Glutamatergic neuron (in vitro differentiated cells): ENCODE results near the gene SCYL2. TPM values are rescaled to one million over a fixed set of nuclear protein-coding genes. Genes with fewer than 3 reads are reported as not detected.

ENCODE experiments used
- DNase-seq: peaks from one replicate; pipeline ENCODE4 v3.0.0; 2022
- H3K27ac Mint-ChIP-seq: one replicate; pipeline ENCODE4 v1.8.0; 2020; ENCODE audit warnings: mild to moderate bottlenecking, mixed read lengths, inconsistent platforms; ENCODE audit not compliant: unreplicated experiment
- H3K27me3 Mint-ChIP-seq: one replicate; pipeline ENCODE4 v1.8.0; 2020; ENCODE audit warnings: mild to moderate bottlenecking, moderate library complexity, mixed read lengths, inconsistent platforms; ENCODE audit not compliant: unreplicated experiment
- H3K36me3 Mint-ChIP-seq: one replicate; pipeline ENCODE4 v1.8.0; 2020; ENCODE audit warnings: mild to moderate bottlenecking, mixed read lengths, inconsistent platforms; ENCODE audit not compliant: unreplicated experiment
- H3K4me1 Mint-ChIP-seq: one replicate; pipeline ENCODE4 v1.8.0; 2020; ENCODE audit warnings: mild to moderate bottlenecking, low read depth, mixed read lengths, inconsistent platforms; ENCODE audit not compliant: unreplicated experiment
- H3K4me3 Mint-ChIP-seq: one replicate; pipeline ENCODE4 v1.8.0; 2020; ENCODE audit warnings: mild to moderate bottlenecking, mixed read lengths, inconsistent platforms; ENCODE audit not compliant: unreplicated experiment
- H3K9me3 Mint-ChIP-seq: one replicate; pipeline ENCODE4 v1.8.0; 2020; ENCODE audit warnings: mild to moderate bottlenecking, moderate library complexity, mixed read lengths, inconsistent platforms; ENCODE audit not compliant: unreplicated experiment
- CTCF ChIP-seq: fragments of 200-600 bp; sonication (generic); IDR thresholded peaks from one replicate; pipeline ENCODE4 v1.5.0; 2021; ENCODE audit not compliant: partially characterized antibody, unreplicated experiment
- total RNA-seq: library from RNA; stranded (reverse); fragmentation: NEBNext Ultra II Directional; extraction: Animal tissue kit (Norgen Biotek cat#: 25700); gene quantifications from one replicate; pipeline ENCODE4 v1.2.1, GENCODE V29; 2021; ENCODE audit not compliant: unreplicated experiment

SCYL2 gene
- total RNA-seq, 1 donor from 2014 or later, result 106 TPM

GRCh38 chr12:100345020-100345767 is 78.2 kb downstream of the SCYL2 start:
- H3K4me3 Mint-ChIP-seq, result no peak overlapping the region
- TF ChIP-seq CTCF, result no peak
- no peaks in the 10 kb centered on the region for H3K27me3 Mint-ChIP-seq
- H3K27ac Mint-ChIP-seq, result no peak overlapping the region
- peaks cover 4% of the 10 kb centered on the region for H3K36me3 Mint-ChIP-seq
- H3K4me1 Mint-ChIP-seq, result no peaks in the 10 kb centered on the region
- no peak for DNase-seq
- peaks cover 3% of the 10 kb centered on the region for H3K9me3 Mint-ChIP-seq

- no peak for DNase-seq
- Mint-ChIP-seq H3K27me3 (no peaks in the 10 kb centered on the region), H3K9me3 (peaks cover 3% of the 10 kb centered on the region), H3K4me1 (no peaks in the 10 kb centered on the region), H3K36me3 (peaks cover 4% of the 10 kb centered on the region), H3K4me3 (no peak overlapping the region), H3K27ac (no peak overlapping the region)
- TF ChIP-seq CTCF, result no peak
Measured at GRCh38 chr12:100346660-100347059, 79.7 kb downstream of the SCYL2 start.

- no peak overlapping the region for H3K4me3 Mint-ChIP-seq
- H3K9me3 Mint-ChIP-seq, result peaks cover 3% of the 10 kb centered on the region
- no peak for DNase-seq
- no peaks in the 10 kb centered on the region for H3K27me3 Mint-ChIP-seq
- no peaks in the 10 kb centered on the region for H3K36me3 Mint-ChIP-seq
- H3K27ac Mint-ChIP-seq, result no peak overlapping the region
- peak; percentile 19 for TF ChIP-seq CTCF
- no peaks in the 10 kb centered on the region for H3K4me1 Mint-ChIP-seq
Measured at GRCh38 chr12:100348657-100349454, 81.9 kb downstream of the SCYL2 start.

GRCh38 chr12:100356644-100357223 is 89.8 kb downstream of the SCYL2 start, which contains the start of gene SLC17A8:
Gene SLC17A8, plus strand, starts transcription at chr12:100357074. Its CDS starts 318 bp downstream, at chr12:100357392.
- peak within 1 kb of the TSS; percentile 45 for H3K27ac Mint-ChIP-seq
- H3K4me3 Mint-ChIP-seq, result peak within 1 kb of the TSS; percentile 27
- peaks cover 15% of the 10 kb centered on the region for H3K4me1 Mint-ChIP-seq
- no peaks in the 10 kb centered on the region for H3K36me3 Mint-ChIP-seq
- DNase-seq, result peak; percentile 75
- peaks cover 7% of the 10 kb centered on the region for H3K9me3 Mint-ChIP-seq
- H3K27me3 Mint-ChIP-seq, result peaks cover 3% of the 10 kb centered on the region
- no peak for TF ChIP-seq CTCF
